GM06990 (cell line): ENCODE data around the gene CENPE.
A peak's percentile ranks its signal among the peaks of the same experiment; 100 is the strongest.

Experiments used
- DNase-seq: peaks from one replicate; pipeline ENCODE4 v3.0.0-alpha.2; 2011; ENCODE audit not compliant: insufficient read length; ENCODE audit errors: extremely low read depth
- H3K27me3 ChIP-seq: replicated peaks from 2 replicates; pipeline ENCODE4 v1.6.0; 2011; ENCODE audit warnings: low read length; ENCODE audit not compliant: control insufficient read depth, insufficient read depth
- H3K36me3 ChIP-seq: 2 replicates; pipeline ENCODE4 v1.5.1; 2011; ENCODE audit warnings: low read length; ENCODE audit not compliant: control insufficient read depth, insufficient read depth
- H3K4me3 ChIP-seq: replicated peaks from 2 replicates; pipeline ENCODE4 v1.5.1; 2011; ENCODE audit warnings: low read depth, mild to moderate bottlenecking, control low read depth, low read length
- CTCF ChIP-seq: IDR thresholded peaks from 2 replicates; pipeline ENCODE4 v1.5.1; 2011; ENCODE audit warnings: low read length, control low read depth, mild to moderate bottlenecking, inconsistent platforms; ENCODE audit not compliant: insufficient read depth, poor library complexity, severe bottlenecking

The CENPE gene

DNA sequence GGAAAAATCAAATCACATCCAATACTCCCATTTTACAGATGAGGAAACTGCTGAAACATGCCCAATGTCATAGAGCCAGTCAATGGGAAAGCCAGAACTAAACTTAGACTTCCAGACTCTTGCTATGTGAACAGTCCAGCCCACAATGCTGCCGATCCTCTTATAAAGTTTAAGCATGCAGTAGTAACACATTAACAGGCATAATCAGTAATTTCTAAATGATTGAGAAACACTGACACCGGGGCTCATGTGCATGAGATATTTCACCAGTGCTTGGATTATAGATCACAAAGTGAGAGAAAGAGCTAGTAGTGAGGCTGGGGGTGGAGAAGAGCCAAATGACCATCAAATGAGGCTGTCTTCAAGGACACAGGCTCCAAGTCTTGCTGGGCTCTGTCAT is 101.0 kb downstream of the CENPE start:
- Histone ChIP-seq H3K27me3 (no peaks in the 10 kb centered on the region), H3K4me3 (no peak overlapping the region), H3K36me3 (no peaks in the 10 kb centered on the region)
- TF ChIP-seq CTCF, result no peak
- no peak for DNase-seq

GRCh38 chr4:103095080-103095479 is 103.1 kb downstream of the CENPE start:
- H3K36me3 ChIP-seq, result no peaks in the 10 kb centered on the region
- no peaks in the 10 kb centered on the region for H3K27me3 ChIP-seq
- no peak for DNase-seq
- H3K4me3 ChIP-seq, result no peak overlapping the region
- no peak for TF ChIP-seq CTCF

- no peak overlapping the region for H3K4me3 ChIP-seq
- no peak for DNase-seq
- H3K36me3 ChIP-seq, result no peaks in the 10 kb centered on the region
- H3K27me3 ChIP-seq, result no peaks in the 10 kb centered on the region
- no peak for TF ChIP-seq CTCF
Measured at GRCh38 chr4:103092245-103092644, 105.9 kb downstream of the CENPE start.

- Histone ChIP-seq H3K36me3 (no peaks in the 10 kb centered on the region), H3K4me3 (no peak overlapping the region), H3K27me3 (no peaks in the 10 kb centered on the region)
- DNase-seq, result peak; percentile 48
- peak; percentile 66 for TF ChIP-seq CTCF
Measured at GRCh38 chr4:103091601-103092223, 106.4 kb downstream of the CENPE start.

DNA sequence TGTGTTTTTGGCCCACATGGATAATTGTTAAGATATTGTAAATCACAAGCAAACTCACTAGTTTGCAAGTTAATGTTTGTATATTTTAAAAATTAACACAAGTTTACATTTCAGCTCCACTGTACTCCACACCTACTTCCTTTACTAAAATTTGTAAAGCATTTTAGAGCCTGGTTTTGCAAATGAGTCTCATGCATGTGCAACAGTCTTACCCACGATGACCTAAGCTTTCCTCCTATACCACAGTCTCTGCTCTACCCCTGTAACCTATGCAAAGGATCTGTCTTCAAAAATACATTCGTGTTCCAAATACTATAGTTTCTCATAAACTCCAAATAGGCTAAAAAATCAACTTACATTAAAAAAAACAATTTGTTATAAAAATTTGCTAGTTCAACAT is 108.7 kb downstream of the CENPE start:
- Histone ChIP-seq H3K27me3 (no peaks in the 10 kb centered on the region), H3K36me3 (no peaks in the 10 kb centered on the region), H3K4me3 (no peak overlapping the region)
- no peak for DNase-seq
- TF ChIP-seq CTCF, result no peak

DNA sequence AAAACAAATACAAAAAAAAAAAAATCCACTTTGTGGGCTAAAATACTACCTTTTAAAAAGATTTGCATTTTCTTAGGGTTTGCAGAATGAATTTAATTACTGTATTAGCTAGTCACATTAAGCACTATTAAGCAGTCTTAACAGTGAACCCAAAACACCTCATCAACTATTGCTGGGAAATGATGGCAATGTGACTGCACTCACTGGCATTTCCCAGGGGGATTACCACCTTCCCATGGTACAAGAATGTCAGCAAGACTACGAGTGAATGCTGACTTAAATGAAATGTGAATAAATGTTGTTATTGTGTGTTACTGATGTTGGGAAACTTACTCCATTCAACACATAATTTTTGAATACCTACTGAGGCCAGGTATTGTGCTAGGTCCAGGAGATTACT is 111.6 kb downstream of the CENPE start:
- no peaks in the 10 kb centered on the region for H3K36me3 ChIP-seq
- H3K4me3 ChIP-seq, result no peak overlapping the region
- TF ChIP-seq CTCF, result no peak
- DNase-seq, result no peak
- no peaks in the 10 kb centered on the region for H3K27me3 ChIP-seq
